GM12875 (cell line): ENCODE measurements around the gene TPH1.

Experiments used
- H3K4me3 ChIP-seq: one replicate; pipeline ENCODE4 v1.5.1; 2011; ENCODE audit warnings: low read depth, low read length, control low read depth
- TF ChIP-seq, protein P1 (sequence below): IDR thresholded peaks from 2 replicates; pipeline ENCODE4 v1.5.1; 2011; ENCODE audit warnings: low read depth, mild to moderate bottlenecking, control low read depth, inconsistent platforms, low read length, moderate library complexity, borderline replicate concordance; ENCODE audit not compliant: insufficient read depth

TPH1 gene

DNA sequence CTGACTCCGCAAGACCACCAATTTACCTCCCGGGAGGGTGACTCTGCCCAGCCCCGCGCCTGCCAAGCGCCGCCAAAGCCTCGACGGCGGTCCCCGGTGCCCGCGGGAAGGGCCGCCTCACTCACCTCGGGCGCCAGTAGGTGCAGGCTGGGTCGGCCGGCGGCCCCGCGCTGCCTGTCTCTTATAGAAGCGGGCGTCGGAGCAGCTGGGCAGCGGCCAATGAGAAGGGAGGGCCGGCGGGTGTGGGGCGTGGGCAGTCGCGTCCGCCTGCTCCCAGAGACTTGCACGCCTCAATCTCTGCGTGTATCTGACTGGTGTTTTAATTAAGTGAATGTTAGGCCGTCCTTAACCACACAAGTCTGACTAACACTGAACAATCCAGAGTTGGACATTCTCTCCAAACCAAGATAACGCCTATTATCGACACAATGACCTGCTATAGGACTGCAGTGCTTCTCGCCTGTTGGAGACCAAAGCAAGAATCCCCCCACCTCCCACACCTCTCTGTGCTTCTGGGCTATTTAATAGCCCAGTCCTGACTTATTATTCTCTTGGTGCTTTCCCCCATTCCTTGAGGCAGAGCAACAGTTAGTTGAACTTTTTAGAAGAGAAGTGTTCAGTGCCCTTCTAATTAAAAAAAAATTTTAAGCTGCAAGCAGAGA, at the start of gene TPH1:
TSS of gene TPH1 (minus strand) at position 154 of the 662 bp plus-strand sequence. CDS start 5,507 bp downstream, outside the sequence.
- TF ChIP-seq, protein P1, sequence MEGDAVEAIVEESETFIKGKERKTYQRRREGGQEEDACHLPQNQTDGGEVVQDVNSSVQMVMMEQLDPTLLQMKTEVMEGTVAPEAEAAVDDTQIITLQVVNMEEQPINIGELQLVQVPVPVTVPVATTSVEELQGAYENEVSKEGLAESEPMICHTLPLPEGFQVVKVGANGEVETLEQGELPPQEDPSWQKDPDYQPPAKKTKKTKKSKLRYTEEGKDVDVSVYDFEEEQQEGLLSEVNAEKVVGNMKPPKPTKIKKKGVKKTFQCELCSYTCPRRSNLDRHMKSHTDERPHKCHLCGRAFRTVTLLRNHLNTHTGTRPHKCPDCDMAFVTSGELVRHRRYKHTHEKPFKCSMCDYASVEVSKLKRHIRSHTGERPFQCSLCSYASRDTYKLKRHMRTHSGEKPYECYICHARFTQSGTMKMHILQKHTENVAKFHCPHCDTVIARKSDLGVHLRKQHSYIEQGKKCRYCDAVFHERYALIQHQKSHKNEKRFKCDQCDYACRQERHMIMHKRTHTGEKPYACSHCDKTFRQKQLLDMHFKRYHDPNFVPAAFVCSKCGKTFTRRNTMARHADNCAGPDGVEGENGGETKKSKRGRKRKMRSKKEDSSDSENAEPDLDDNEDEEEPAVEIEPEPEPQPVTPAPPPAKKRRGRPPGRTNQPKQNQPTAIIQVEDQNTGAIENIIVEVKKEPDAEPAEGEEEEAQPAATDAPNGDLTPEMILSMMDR, result no peak
- no peak within 1 kb of the TSS for H3K4me3 ChIP-seq

DNA sequence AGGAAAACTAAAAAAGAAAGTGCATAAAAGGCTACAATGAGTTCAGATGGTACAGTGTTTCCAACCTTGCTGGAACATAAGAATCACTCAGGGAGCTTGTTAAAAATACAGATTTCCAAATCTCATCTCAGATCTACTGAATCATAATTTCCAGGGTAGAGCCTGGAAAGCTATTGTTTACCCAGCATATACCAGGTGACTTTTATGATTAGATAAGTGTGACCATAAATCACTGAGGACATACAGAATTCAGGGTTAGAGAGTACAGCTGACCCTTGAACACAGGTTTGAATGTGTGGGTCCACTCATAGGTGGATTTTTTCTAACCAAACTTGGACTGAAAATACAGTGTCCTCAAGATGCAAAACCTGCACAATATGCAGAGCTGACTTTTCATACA, 47.9 kb upstream of the TPH1 start:
- H3K4me3 ChIP-seq, result no peak overlapping the region
- TF ChIP-seq, protein P1, result no peak

DNA sequence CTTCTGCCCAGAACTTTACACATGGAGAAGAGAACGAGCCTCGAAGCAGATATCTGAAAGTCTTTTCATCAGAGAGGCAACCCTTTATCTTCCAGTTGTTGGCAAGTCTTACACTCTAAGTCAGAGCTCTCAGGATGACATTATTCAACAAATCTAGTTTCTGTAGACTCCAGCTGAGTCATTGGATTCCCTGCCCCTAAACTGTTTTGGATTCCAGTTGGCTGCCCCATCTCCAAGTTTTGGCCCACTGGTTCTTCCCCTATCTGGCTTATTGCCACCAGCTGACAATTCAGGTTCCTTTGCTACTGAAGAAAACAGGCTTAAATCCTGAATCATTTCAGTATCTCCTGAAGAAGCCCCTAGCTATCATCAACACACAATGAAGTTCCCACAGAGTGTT, 45.7 kb upstream of the TPH1 start:
- no peak overlapping the region for H3K4me3 ChIP-seq
- TF ChIP-seq, protein P1, result no peak

GRCh38 chr11:18088966-18089365, 42.9 kb upstream of the TPH1 start:
- TF ChIP-seq, protein P1, result no peak
- H3K4me3 ChIP-seq, result no peak overlapping the region

DNA sequence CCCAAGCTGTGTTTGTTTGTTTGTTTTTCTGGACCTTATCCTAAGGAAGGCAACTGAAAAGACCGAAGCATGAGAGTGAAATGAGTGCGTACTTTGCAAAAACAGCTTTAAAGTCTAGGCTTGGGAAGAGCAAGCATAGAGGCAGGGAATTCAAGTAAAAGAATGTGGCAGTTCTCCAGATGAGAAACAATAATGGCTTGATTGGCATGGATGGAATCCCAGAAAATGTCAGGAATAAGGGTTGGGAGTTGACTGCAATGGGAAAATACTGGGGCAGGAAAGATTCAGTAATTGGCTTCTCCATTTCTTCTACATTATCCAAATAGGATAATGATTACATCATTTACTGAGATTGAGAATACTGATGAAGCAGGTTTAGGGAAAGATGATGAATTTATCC, 42.3 kb upstream of the TPH1 start:
- TF ChIP-seq, protein P1, result no peak
- no peak overlapping the region for H3K4me3 ChIP-seq

DNA sequence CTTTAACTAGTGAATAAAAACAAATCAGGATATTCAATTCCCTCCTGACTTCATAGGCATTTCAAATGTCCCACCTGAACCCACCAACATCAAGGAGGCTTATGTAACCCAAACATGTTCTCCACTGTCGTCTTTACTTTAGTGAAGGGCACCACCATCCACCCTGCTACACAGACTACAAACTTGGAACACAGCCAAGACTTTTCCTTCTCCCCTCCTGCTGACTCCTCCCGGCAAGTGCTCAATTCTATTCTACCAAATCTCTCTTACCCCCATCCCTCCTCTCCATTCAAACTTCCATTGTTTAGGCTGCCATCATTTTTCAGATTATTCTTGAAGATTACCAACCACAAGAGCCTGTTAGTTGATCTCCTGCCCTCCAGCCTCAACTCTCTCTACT, 35.5 kb upstream of the TPH1 start:
- TF ChIP-seq, protein P1, result no peak
- H3K4me3 ChIP-seq, result no peak overlapping the region

DNA sequence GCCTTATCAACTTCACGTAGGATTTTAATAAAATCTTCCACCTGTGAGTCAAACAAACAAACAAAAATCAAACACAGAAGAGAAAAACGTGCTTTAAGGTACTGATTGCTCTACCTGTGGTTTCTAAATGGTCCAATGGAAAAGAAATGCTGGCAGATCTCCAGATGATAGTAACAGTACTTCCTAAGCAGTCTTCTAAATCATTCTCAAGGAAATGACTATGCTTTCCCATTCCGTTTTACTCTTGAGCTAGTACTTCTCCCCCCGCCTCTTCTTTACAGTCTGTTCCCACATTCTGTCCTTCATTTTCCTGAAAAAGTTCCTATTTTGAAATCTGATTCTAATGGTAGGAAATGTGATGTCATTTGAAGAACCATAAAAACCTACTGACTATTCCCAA, 34.4 kb upstream of the TPH1 start:
- no peak overlapping the region for H3K4me3 ChIP-seq
- TF ChIP-seq, protein P1, result no peak
